GM19328 (cell line): ENCODE measurements around the gene FARS2.

Experiments
- ATAC-seq: cut with Tn5 transposase; IDR thresholded peaks from one replicate; pipeline ENCODE4 v1.9.1; 2021; ENCODE audit warnings: mild to moderate bottlenecking, moderate library complexity; ENCODE audit not compliant: unreplicated experiment

FARS2 gene

GRCh38 chr6:5814116-5814515 is 552.8 kb downstream of the FARS2 start:
- no peak for ATAC-seq

GRCh38 chr6:5814901-5815300 is 553.6 kb downstream of the FARS2 start:
- no peak for ATAC-seq

GRCh38 chr6:5817869-5818268 is 556.6 kb downstream of the FARS2 start:
- no peak for ATAC-seq

- no peak for ATAC-seq
These were observed 557.6 kb downstream of the FARS2 start for GRCh38 chr6:5818959-5819358.
